ENCODE data around the gene TSPAN14. TPM values are rescaled to one million over a fixed set of nuclear protein-coding genes. Genes with fewer than 3 reads are reported as not detected.

The TSPAN14 gene
- total RNA-seq, 1 donor from 2014 or later = 126 TPM

- no peaks in the 10 kb centered on the region for H3K27me3 Mint-ChIP-seq
Observed at GRCh38 chr10:80512031-80512526, 58.0 kb downstream of the TSPAN14 start.

GRCh38 chr10:80513106-80513505 is 59.0 kb downstream of the TSPAN14 start:
- no peaks in the 10 kb centered on the region for H3K27me3 Mint-ChIP-seq
- H3K27ac Mint-ChIP-seq = no peak overlapping the region
- peaks cover 4% of the 10 kb centered on the region for H3K4me1 Mint-ChIP-seq (ENCODE audit: low read depth)
- H3K4me3 Mint-ChIP-seq (ENCODE audit: low read depth) = no peak overlapping the region
- no peaks in the 10 kb centered on the region for H3K9me3 Mint-ChIP-seq (ENCODE audit: low read depth)
- TF ChIP-seq, protein P1, sequence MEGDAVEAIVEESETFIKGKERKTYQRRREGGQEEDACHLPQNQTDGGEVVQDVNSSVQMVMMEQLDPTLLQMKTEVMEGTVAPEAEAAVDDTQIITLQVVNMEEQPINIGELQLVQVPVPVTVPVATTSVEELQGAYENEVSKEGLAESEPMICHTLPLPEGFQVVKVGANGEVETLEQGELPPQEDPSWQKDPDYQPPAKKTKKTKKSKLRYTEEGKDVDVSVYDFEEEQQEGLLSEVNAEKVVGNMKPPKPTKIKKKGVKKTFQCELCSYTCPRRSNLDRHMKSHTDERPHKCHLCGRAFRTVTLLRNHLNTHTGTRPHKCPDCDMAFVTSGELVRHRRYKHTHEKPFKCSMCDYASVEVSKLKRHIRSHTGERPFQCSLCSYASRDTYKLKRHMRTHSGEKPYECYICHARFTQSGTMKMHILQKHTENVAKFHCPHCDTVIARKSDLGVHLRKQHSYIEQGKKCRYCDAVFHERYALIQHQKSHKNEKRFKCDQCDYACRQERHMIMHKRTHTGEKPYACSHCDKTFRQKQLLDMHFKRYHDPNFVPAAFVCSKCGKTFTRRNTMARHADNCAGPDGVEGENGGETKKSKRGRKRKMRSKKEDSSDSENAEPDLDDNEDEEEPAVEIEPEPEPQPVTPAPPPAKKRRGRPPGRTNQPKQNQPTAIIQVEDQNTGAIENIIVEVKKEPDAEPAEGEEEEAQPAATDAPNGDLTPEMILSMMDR (IDR thresholded peaks at IDR 0.05; ENCODE audit: unreplicated experiment) = no peak
- DNase-seq (ENCODE audit: low spot score, unreplicated experiment) = no peak
- peaks cover 32% of the 10 kb centered on the region for H3K36me3 Mint-ChIP-seq (ENCODE audit: insufficient read depth)

More at GRCh38 chr10:80512031-80512526, 58.0 kb downstream of the TSPAN14 start:
- DNase-seq (ENCODE audit: low spot score, unreplicated experiment) = no peak
- Mint-ChIP-seq H3K27ac (peak overlapping the region; percentile 91), H3K9me3 (ENCODE audit: low read depth) (no peaks in the 10 kb centered on the region), H3K36me3 (ENCODE audit: insufficient read depth) (peaks cover 30% of the 10 kb centered on the region), H3K4me1 (ENCODE audit: low read depth) (peaks cover 8% of the 10 kb centered on the region), H3K4me3 (ENCODE audit: low read depth) (no peak overlapping the region)
- TF ChIP-seq, protein P1 (IDR thresholded peaks at IDR 0.05; ENCODE audit: unreplicated experiment) = no peak

GRCh38 chr10:80515511-80515910 is 61.4 kb downstream of the TSPAN14 start:
- H3K27me3 Mint-ChIP-seq = no peaks in the 10 kb centered on the region

GRCh38 chr10:80515941-80516340 is 61.8 kb downstream of the TSPAN14 start:
- Mint-ChIP-seq H3K36me3 (ENCODE audit: insufficient read depth) (peaks cover 33% of the 10 kb centered on the region), H3K27ac (no peak overlapping the region), H3K9me3 (ENCODE audit: low read depth) (no peaks in the 10 kb centered on the region), H3K4me3 (ENCODE audit: low read depth) (no peak overlapping the region), H3K27me3 (no peaks in the 10 kb centered on the region), H3K4me1 (ENCODE audit: low read depth) (peaks cover 4% of the 10 kb centered on the region)
- no peak for DNase-seq (ENCODE audit: low spot score, unreplicated experiment)
- TF ChIP-seq, protein P1 (IDR thresholded peaks at IDR 0.05; ENCODE audit: unreplicated experiment) = no peak

More at GRCh38 chr10:80515511-80515910, 61.4 kb downstream of the TSPAN14 start:
- no peak overlapping the region for H3K27ac Mint-ChIP-seq
- H3K4me1 Mint-ChIP-seq (ENCODE audit: low read depth) = peaks cover 4% of the 10 kb centered on the region
- no peak for DNase-seq (ENCODE audit: low spot score, unreplicated experiment)
- peaks cover 29% of the 10 kb centered on the region for H3K36me3 Mint-ChIP-seq (ENCODE audit: insufficient read depth)
- no peak overlapping the region for H3K4me3 Mint-ChIP-seq (ENCODE audit: low read depth)
- no peaks in the 10 kb centered on the region for H3K9me3 Mint-ChIP-seq (ENCODE audit: low read depth)
- TF ChIP-seq, protein P1 (IDR thresholded peaks at IDR 0.05; ENCODE audit: unreplicated experiment) = no peak

DNA sequence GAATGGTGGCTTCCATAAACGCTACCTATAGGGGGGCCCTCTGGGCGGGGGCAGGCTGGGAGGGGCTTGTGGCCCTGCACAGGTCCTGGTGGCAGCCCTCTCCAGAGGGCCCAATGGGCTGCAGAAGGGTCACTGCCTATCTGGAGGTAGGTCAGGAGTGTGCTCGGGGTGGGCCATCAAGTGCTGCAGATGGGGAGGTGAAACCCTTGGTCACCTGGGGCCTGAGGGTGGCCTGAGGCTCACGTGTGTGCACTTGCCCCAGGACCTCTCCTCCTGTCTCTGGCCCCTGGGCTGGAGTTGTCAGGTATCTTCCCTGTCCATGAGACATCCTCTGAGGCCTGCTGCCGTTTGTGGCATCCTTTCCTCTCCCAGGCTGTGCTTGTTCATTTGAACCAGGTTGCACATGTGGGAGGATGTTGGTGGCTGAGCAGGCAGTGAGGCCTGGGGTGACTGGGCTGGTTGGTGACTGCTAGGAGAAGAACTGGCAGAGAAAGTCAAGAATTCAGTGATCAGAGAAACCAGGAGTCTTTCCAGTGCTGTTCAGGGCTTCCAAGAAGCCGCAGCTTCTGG is 62.5 kb downstream of the TSPAN14 start:
- Mint-ChIP-seq H3K4me3 (ENCODE audit: low read depth) (no peak overlapping the region), H3K27ac (peak overlapping the region; percentile 59), H3K36me3 (ENCODE audit: insufficient read depth) (peaks cover 33% of the 10 kb centered on the region), H3K4me1 (ENCODE audit: low read depth) (peaks cover 4% of the 10 kb centered on the region), H3K27me3 (no peaks in the 10 kb centered on the region), H3K9me3 (ENCODE audit: low read depth) (no peaks in the 10 kb centered on the region)
- TF ChIP-seq, protein P1 (IDR thresholded peaks at IDR 0.05; ENCODE audit: unreplicated experiment) = no peak
- no peak for DNase-seq (ENCODE audit: low spot score, unreplicated experiment)
